Fibroblast of gingiva (primary cell): ENCODE results near the gene JMJD6.

Source experiments
- DNase-seq: peaks from one replicate; pipeline ENCODE4 v3.0.0-alpha.2; 2011; ENCODE audit warnings: low read depth

JMJD6 gene

GRCh38 chr17:76678330-76678729 lies 48.1 kb downstream of the JMJD6 start:
- DNase-seq, result no peak

DNA sequence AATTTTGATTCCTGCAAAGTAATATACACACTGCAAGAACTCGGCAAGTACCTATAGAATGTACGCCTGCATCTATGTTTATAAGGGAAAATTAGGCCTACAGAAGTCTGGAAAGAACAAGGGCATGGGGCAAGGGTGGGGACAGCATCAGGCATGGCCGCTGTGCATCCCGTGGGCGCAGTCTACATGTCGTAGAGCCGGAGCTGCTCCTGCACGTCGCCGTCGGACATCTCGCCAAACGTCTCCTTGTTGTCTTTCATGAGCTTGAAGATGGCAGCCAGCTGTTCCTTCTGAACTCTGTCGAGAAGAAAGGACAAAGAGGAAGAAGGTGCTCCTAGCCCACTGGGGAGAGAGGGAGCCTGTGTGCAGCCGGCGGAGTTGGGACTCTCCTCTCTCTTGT lies 49.0 kb downstream of the JMJD6 start:
- no peak for DNase-seq

- no peak for DNase-seq
Observed at GRCh38 chr17:76676629-76677028, 49.8 kb downstream of the JMJD6 start.

DNA sequence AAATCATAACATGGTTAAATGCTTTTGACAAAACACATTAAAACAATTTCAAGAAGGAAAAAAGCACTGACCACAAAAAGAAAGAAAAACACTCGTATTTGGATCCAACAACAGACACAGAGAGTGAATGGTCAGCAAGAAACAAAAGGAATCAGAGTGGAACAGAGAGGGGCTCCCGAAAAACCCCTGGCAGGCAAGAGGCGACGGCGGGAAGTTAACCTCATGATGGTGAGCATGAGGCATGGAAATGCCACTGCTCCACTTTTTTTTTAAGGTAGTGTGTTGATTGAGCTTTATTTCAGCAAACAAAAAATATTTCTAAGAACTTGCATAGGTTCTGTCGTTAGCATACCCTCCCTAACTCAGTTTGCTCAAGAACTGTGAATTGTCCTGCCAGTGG lies 50.8 kb downstream of the JMJD6 start:
- DNase-seq, result no peak

DNA sequence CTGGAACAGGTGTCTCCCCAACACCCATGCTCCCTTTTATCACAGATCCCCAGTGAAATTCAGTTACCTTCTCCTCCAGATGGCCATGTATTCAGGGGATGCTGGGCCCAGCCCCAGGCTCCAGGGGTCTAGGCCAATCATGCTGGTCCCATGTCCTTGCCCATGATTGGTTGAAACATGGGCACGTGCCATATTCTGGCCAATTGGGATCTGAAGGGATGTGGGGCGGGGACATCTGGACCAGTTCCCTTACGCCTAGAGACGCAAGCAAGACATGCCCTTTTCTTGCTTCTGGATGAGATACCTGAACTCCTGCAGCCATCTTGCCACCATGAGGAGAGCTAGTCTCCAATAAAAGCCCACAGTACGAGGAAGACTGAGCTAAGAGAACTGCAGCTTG lies 51.8 kb downstream of the JMJD6 start:
- DNase-seq, result no peak

DNA sequence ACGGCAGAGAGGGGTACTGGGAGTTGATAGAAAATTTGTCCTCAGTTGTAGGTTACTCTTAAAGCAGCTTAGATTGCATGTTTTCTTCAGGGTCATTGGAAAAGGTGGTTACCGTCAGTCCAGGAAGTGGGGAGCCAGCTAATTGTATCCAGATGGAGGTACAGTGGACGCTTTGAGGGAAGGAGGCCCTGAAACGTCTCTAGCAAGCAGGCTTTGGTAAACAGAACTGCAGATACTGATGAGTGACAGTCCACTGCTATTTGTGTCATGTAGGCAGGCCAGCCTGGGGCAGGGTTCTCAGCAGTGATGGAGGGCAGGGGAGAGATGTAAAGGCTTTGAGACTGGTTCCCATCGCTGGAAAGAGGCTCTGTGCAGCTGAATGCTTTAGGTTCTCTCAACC lies 52.7 kb downstream of the JMJD6 start:
- DNase-seq, result peak; percentile 63

GRCh38 chr17:76672892-76673291 lies 53.5 kb downstream of the JMJD6 start:
- DNase-seq, result no peak

- DNase-seq, result no peak
Observed at GRCh38 chr17:76672270-76672851, 54.0 kb downstream of the JMJD6 start.

GRCh38 chr17:76671912-76672262 lies 54.5 kb downstream of the JMJD6 start:
- DNase-seq, result no peak

- DNase-seq, result peak; percentile 100
Observed at GRCh38 chr17:76671123-76671911, 55.1 kb downstream of the JMJD6 start.

- no peak for DNase-seq
Observed at GRCh38 chr17:76670718-76671122, 55.7 kb downstream of the JMJD6 start.

- no peak for DNase-seq
Observed at GRCh38 chr17:76670020-76670717, 56.2 kb downstream of the JMJD6 start.
